CD14-positive monocyte (primary cell): ENCODE results near the gene TRIM52. TPM values are rescaled to one million over a fixed set of nuclear protein-coding genes. Genes with fewer than 3 reads are reported as not detected.

ENCODE experiments used
- DNase-seq, 3 donors: peaks; one replicate each; pipeline ENCODE4 v3.0.0-alpha.2; 2011 to 2022
- H2AFZ ChIP-seq: 2 replicates; pipeline ENCODE4 v1.6.0; 2012; ENCODE audit warnings: mild to moderate bottlenecking, low read depth, low read length, inconsistent platforms; ENCODE audit not compliant: insufficient read depth, poor library complexity, severe bottlenecking
- H3K27ac ChIP-seq, 2 donors: 1 replicate in 1 of 2; 2 replicates in 1 of 2; pipeline ENCODE4 v1.5.1; 2012 to 2013; ENCODE audit warnings: low read length in 2 of 2, control low read depth in 1 of 2, inconsistent platforms in 1 of 2, low read depth in 1 of 2, mild to moderate bottlenecking in 1 of 2
- H3K27me3 ChIP-seq, 2 donors: one replicate each; pipeline versions ENCODE4 v1.6.0 to v1.6.1; 2011 to 2013; ENCODE audit warnings: low read length in 2 of 2; ENCODE audit not compliant: control insufficient read depth in 2 of 2, insufficient read depth in 2 of 2
- H3K36me3 ChIP-seq, 2 donors: replicated peaks in 1 of 2; 1 replicate in 1 of 2; 2 replicates in 1 of 2; pipeline versions ENCODE4 v1.5.1 to v1.6.1; 2012 to 2013; ENCODE audit warnings: low read length in 2 of 2, control low read depth in 1 of 2, inconsistent platforms in 1 of 2, mild to moderate bottlenecking in 1 of 2; ENCODE audit not compliant: insufficient read depth in 2 of 2, control insufficient read depth in 1 of 2
- H3K4me1 ChIP-seq, 2 donors: 1 replicate in 1 of 2; 2 replicates in 1 of 2; pipeline versions ENCODE4 v1.5.1 to v1.6.1; 2012 to 2013; ENCODE audit warnings: low read length in 2 of 2, control low read depth in 1 of 2, inconsistent platforms in 1 of 2, mild to moderate bottlenecking in 1 of 2, moderate library complexity in 1 of 2; ENCODE audit not compliant: insufficient read depth in 2 of 2, control insufficient read depth in 1 of 2
- H3K4me2 ChIP-seq: replicated peaks from 2 replicates; pipeline ENCODE3; 2012; ENCODE audit warnings: low read length, moderate library complexity, mild to moderate bottlenecking; ENCODE audit not compliant: poor library complexity, severe bottlenecking; ENCODE audit errors: extremely low read depth
- H3K4me3 ChIP-seq, 3 experiments: fragments of 200-600 bp in 1 of 3; sonication (generic) in 1 of 3; replicated peaks in 1 of 3; 1 replicate in 2 of 3; 2 replicates in 1 of 3; pipeline ENCODE4 v1.5.1; 2011 to 2013; ENCODE audit warnings: low read length in 3 of 3, mild to moderate bottlenecking in 3 of 3, control low read depth in 2 of 3, low read depth in 2 of 3, inconsistent platforms in 1 of 3, moderate library complexity in 1 of 3
- H3K79me2 ChIP-seq: 2 replicates; pipeline ENCODE4 v1.6.0; 2012; ENCODE audit warnings: mild to moderate bottlenecking, control low read depth, inconsistent platforms, low read length, moderate library complexity; ENCODE audit not compliant: insufficient read depth
- H3K9ac ChIP-seq: 2 replicates; pipeline ENCODE4 v1.6.0; 2017; ENCODE audit warnings: low read length, mild to moderate bottlenecking; ENCODE audit not compliant: insufficient read depth, poor library complexity, severe bottlenecking
- H3K9me3 ChIP-seq, 2 donors: replicated peaks in 1 of 2; 1 replicate in 1 of 2; 2 replicates in 1 of 2; pipeline versions ENCODE4 v1.5.1 to v1.6.1; 2012 to 2013; ENCODE audit warnings: low read length in 2 of 2, control low read depth in 1 of 2; ENCODE audit not compliant: control insufficient read depth in 1 of 2, insufficient read depth in 1 of 2
- H4K20me1 ChIP-seq: 2 replicates; pipeline ENCODE4 v1.6.0; 2012; ENCODE audit warnings: mild to moderate bottlenecking, low read length, control low read depth, moderate library complexity; ENCODE audit not compliant: insufficient read depth
- H3K27ac Mint-ChIP-seq, 7 donors: one replicate each; pipeline ENCODE4 v1.8.0; 2020; ENCODE audit warnings: mild to moderate bottlenecking in 7 of 7, mixed read lengths in 7 of 7, moderate library complexity in 6 of 7, inconsistent platforms in 2 of 7
- H3K27me3 Mint-ChIP-seq, 3 donors: one replicate each; pipeline ENCODE4 v1.8.0; 2021 to 2022; ENCODE audit warnings: low read depth in 3 of 3, mild to moderate bottlenecking in 3 of 3, mixed read lengths in 3 of 3, moderate library complexity in 3 of 3, inconsistent platforms in 1 of 3
- H3K36me3 Mint-ChIP-seq, 2 donors: one replicate each; pipeline ENCODE4 v1.8.0; 2020; ENCODE audit warnings: mixed read lengths in 2 of 2, inconsistent platforms in 1 of 2, mild to moderate bottlenecking in 1 of 2
- H3K4me1 Mint-ChIP-seq: one replicate; pipeline ENCODE4 v1.8.0; 2020; ENCODE audit warnings: mild to moderate bottlenecking, mixed read lengths
- H3K4me3 Mint-ChIP-seq, 2 donors: one replicate each; pipeline ENCODE4 v1.8.0; 2020; ENCODE audit warnings: mild to moderate bottlenecking in 2 of 2, mixed read lengths in 2 of 2, moderate library complexity in 1 of 2
- H3K9me3 Mint-ChIP-seq, 7 donors: one replicate each; pipeline ENCODE4 v1.8.0; 2020 to 2022; ENCODE audit warnings: mixed read lengths in 7 of 7, mild to moderate bottlenecking in 6 of 7, moderate library complexity in 6 of 7, inconsistent platforms in 2 of 7
- WGBS: methylation state at CpG from one replicate; pipeline ENCODE4 v1.1.5; 2013; ENCODE audit warnings: missing lambda C conversion rate; ENCODE audit not compliant: insufficient coverage; 5-methylcytosine and 5-hydroxymethylcytosine counted together
- intact Hi-C, 2 donors: fragments of 100-400 bp; cut with micrococcal nuclease; formaldehyde crosslinking; loops; one replicate each; pipeline versions ENCODE4 v1.15.0 to v1.15.1; 2023
- polyA plus RNA-seq, 3 donors: library from polyadenylated mRNA; depleted of rRNA in 1 of 3; unstranded in 2 of 3; stranded (reverse) in 1 of 3; fragments of 300-500 nt in 2 of 3; fragments of >200 nt in 1 of 3; fragmentation: Illumina TruSeq in 2 of 3; gene quantifications; 1 replicate in 2 of 3; 2 replicates in 1 of 3; pipeline ENCODE4 v1.2.3, GENCODE V29; 2012 to 2021
- TF ChIP-seq, protein P1 (sequence below): fragments of 200-600 bp; IDR thresholded peaks from one replicate; pipeline ENCODE4 v1.8.0; 2022; ENCODE audit warnings: antibody characterized with exemption, mild to moderate bottlenecking

Gene TRIM52
- polyA plus RNA-seq, 3 donors = 5.7 to 26.0 (median 8.5) TPM

DNA sequence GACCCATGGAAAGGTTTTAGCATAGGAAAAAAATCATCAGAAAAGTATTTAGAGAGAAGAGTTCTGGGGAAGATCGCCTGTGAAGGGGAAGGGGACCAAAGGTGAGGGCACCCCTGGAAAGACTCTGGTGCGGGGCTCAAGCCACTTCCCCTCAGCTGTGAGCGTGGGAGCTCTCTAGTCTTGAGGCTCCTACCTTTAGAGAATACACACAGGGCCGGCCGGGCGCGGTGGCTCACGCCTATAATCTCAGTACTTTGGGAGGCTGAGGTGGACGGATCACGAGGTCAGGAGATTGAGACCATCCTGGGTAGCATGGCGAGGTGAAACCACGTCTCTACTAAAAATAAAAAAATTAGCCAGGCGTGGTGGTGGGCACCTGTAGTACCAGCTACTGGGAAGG lies 30.9 kb downstream of the TRIM52 start:
- H3K4me3 ChIP-seq = no peak overlapping the region
- H3K4me1 ChIP-seq = peaks cover 2 to 9% of the 10 kb centered on the region in 2 donors
- Mint-ChIP-seq H3K9me3 (no peaks in the 10 kb centered on the region), H3K27ac (peak overlapping the region in 1 of 7 donors; percentile 52), H3K36me3 (peaks cover 43 to 74% of the 10 kb centered on the region in 2 donors), H3K27me3 (no peaks in the 10 kb centered on the region), H3K4me3 (no peak overlapping the region), H3K4me1 (peaks cover 11% of the 10 kb centered on the region)
- intact Hi-C loops = loop anchor here (10.0 kb wide), 1 partner anchor 425 kb away; the partner anchor contains the start of gene MGAT1 (in 2 of the 2)
- no peak overlapping the region for H3K4me2 ChIP-seq
- peaks cover 26% of the 10 kb centered on the region for H3K79me2 ChIP-seq
- no peak overlapping the region for H2AFZ ChIP-seq
- no peaks in the 10 kb centered on the region for H3K27me3 ChIP-seq
- no peak overlapping the region for H3K9ac ChIP-seq
- WGBS = 98% methylated on average over 8 of the region's 13 CpGs
- TF ChIP-seq, protein P1, sequence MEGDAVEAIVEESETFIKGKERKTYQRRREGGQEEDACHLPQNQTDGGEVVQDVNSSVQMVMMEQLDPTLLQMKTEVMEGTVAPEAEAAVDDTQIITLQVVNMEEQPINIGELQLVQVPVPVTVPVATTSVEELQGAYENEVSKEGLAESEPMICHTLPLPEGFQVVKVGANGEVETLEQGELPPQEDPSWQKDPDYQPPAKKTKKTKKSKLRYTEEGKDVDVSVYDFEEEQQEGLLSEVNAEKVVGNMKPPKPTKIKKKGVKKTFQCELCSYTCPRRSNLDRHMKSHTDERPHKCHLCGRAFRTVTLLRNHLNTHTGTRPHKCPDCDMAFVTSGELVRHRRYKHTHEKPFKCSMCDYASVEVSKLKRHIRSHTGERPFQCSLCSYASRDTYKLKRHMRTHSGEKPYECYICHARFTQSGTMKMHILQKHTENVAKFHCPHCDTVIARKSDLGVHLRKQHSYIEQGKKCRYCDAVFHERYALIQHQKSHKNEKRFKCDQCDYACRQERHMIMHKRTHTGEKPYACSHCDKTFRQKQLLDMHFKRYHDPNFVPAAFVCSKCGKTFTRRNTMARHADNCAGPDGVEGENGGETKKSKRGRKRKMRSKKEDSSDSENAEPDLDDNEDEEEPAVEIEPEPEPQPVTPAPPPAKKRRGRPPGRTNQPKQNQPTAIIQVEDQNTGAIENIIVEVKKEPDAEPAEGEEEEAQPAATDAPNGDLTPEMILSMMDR = no peak
- H4K20me1 ChIP-seq = peaks cover 12% of the 10 kb centered on the region
- H3K27ac ChIP-seq = no peak overlapping the region
- no peak for DNase-seq
- H3K36me3 ChIP-seq = peaks cover 21 to 66% of the 10 kb centered on the region in 2 donors
- H3K9me3 ChIP-seq = no peaks in the 10 kb centered on the region

DNA sequence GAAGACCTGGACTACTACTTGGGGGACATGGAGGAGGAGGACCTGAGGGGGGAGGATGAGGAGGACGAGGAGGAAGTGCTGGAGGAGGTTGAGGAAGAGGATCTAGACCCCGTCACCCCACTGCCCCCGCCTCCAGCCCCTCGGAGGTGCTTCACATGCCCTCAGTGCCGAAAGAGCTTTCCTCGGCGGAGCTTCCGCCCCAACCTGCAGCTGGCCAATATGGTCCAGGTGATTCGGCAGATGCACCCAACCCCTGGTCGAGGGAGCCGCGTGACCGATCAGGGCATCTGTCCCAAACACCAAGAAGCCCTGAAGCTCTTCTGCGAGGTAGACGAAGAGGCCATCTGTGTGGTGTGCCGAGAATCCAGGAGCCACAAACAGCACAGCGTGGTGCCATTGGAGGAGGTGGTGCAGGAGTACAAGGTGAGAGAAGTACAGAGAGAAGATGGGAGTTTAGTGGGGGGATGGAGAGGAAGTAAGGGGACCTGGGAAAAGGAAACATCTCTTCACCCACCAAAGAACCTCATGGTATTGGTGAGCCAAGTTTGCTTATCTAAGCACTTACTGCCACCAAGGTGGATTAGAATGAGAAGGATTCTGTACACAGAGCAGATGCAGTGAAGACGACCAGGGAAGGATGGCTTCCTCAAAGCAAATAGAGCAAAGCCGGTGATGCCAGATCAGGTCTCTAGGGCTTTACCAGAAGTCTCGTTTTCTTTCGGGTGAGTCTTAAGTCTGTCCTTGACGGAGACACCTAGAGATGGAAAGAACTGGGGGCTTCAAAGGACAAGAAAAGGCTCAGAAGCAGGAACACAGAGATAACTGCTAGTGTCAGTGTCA lies 36.3 kb downstream of the TRIM52 start:
- peak in 1 of 3 donors; percentile 11 for DNase-seq
- TF ChIP-seq, protein P1 = no peak
- H3K4me1 ChIP-seq = peaks cover 28 to 39% of the 10 kb centered on the region in 2 donors
- intact Hi-C loops = loop anchor here (5.0 to 10.0 kb wide), 2 partner anchors 38 to 420 kb away; partner anchors contain the start of genes MGAT1 (in 2 of the 2) and TRIM52 (in 1 of the 2)
- peak overlapping the region; percentile 89 for H2AFZ ChIP-seq
- H3K27ac ChIP-seq = peak overlapping the region in 1 of 2 donors; percentile 92
- peaks cover 0 to under 1% of the 10 kb centered on the region in 2 donors for H3K27me3 ChIP-seq
- Mint-ChIP-seq H3K27ac (peak overlapping the region; percentile 95 to 99 (median 97)), H3K36me3 (peaks cover 8 to 28% of the 10 kb centered on the region in 2 donors), H3K9me3 (peaks cover 0 to 4% (median 0%) of the 10 kb centered on the region in 7 donors), H3K4me3 (peak overlapping the region; percentile 94 to 95), H3K27me3 (peaks cover 1 to 4% (median 4%) of the 10 kb centered on the region in 3 donors), H3K4me1 (peaks cover 36% of the 10 kb centered on the region)
- peaks cover 0 to 17% of the 10 kb centered on the region in 2 donors for H3K36me3 ChIP-seq
- H3K4me2 ChIP-seq = peak overlapping the region; percentile 97
- H3K9me3 ChIP-seq = no peaks in the 10 kb centered on the region
- peaks cover 41% of the 10 kb centered on the region for H3K79me2 ChIP-seq
- 59% methylated on average over 18 of the region's 22 CpGs for WGBS
- no peaks in the 10 kb centered on the region for H4K20me1 ChIP-seq
- peak overlapping the region; percentile 92 for H3K9ac ChIP-seq
- H3K4me3 ChIP-seq = peak overlapping the region; percentile 67 to 92 (median 89)
